ENCODE measurements around the gene RAP2A.

Gene RAP2A

GRCh38 chr13:97388373-97388772 is 45.6 kb upstream of the RAP2A start:
- no peak for TF ChIP-seq CTCF (IDR thresholded peaks at IDR 0.05; ENCODE audit: borderline replicate concordance, insufficient read depth, low read depth, low read length)
- H3K4me3 ChIP-seq (ENCODE audit: low read depth, low read length) = no peak overlapping the region

GRCh38 chr13:97390941-97391600 is 42.9 kb upstream of the RAP2A start:
- H3K4me3 ChIP-seq (ENCODE audit: low read depth, low read length) = no peak overlapping the region
- TF ChIP-seq CTCF (IDR thresholded peaks at IDR 0.05; ENCODE audit: borderline replicate concordance, insufficient read depth, low read depth, low read length) = no peak

- no peak overlapping the region for H3K4me3 ChIP-seq (ENCODE audit: low read depth, low read length)
- TF ChIP-seq CTCF (IDR thresholded peaks at IDR 0.05; ENCODE audit: borderline replicate concordance, insufficient read depth, low read depth, low read length) = no peak
These were observed 41.9 kb upstream of the RAP2A start for GRCh38 chr13:97392020-97392419.

- no peak for TF ChIP-seq CTCF (IDR thresholded peaks at IDR 0.05; ENCODE audit: borderline replicate concordance, insufficient read depth, low read depth, low read length)
These were observed 39.4 kb upstream of the RAP2A start for GRCh38 chr13:97394542-97394941.

GRCh38 chr13:97395447-97396136 is 38.4 kb upstream of the RAP2A start:
- H3K4me3 ChIP-seq (ENCODE audit: low read depth, low read length) = no peak overlapping the region
- no peak for TF ChIP-seq CTCF (IDR thresholded peaks at IDR 0.05; ENCODE audit: borderline replicate concordance, insufficient read depth, low read depth, low read length)

More at GRCh38 chr13:97394542-97394941, 39.4 kb upstream of the RAP2A start:
- no peak overlapping the region for H3K4me3 ChIP-seq (ENCODE audit: low read depth, low read length)

GRCh38 chr13:97397267-97397666 is 36.7 kb upstream of the RAP2A start:
- TF ChIP-seq CTCF (IDR thresholded peaks at IDR 0.05; ENCODE audit: borderline replicate concordance, insufficient read depth, low read depth, low read length) = no peak
- H3K4me3 ChIP-seq (ENCODE audit: low read depth, low read length) = no peak overlapping the region

GRCh38 chr13:97401421-97401820 is 32.5 kb upstream of the RAP2A start:
- H3K4me3 ChIP-seq (ENCODE audit: low read depth, low read length) = no peak overlapping the region
- TF ChIP-seq CTCF (IDR thresholded peaks at IDR 0.05; ENCODE audit: borderline replicate concordance, insufficient read depth, low read depth, low read length) = no peak

Data from GM12875 (cell line).